ENCODE measurements around the gene MBP. TPM values are rescaled to one million over a fixed set of nuclear protein-coding genes. Genes with fewer than 3 reads are reported as not detected.

MBP gene
- polyA plus RNA-seq, 1 donor from 2014 or later: 3.3 TPM

DNA sequence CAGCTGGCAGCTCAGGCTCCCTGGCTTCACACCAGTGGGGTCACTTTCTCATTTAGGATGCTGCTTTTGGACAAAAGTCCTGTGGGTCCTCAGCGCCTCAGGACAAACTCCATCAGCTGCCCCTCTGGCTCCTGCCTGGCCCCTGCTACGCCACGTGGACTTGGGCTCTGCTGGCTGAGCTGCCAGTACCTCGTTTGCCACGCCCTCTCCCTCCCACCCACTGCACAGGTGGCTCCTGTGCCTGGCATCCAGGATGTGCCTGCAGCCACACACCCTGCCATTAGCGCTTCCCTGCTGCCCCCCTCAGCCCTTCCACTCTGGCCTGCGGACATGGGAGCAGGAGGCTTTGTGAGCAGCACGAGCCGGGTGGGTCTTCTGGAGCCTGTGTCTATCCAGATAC lies 191.3 kb downstream of the MBP start:
- Histone ChIP-seq H3K79me2 (replicated peaks; ENCODE audit: insufficient read depth, low read length) (no peaks in the 10 kb centered on the region), H3K4me2 (ENCODE audit: low read length) (no peak overlapping the region), H4K20me1 (ENCODE audit: insufficient read depth) (no peaks in the 10 kb centered on the region), H3K36me3 (ENCODE audit: insufficient read depth, low read length) (no peaks in the 10 kb centered on the region), H3K9me3 (ENCODE audit: low read length) (no peaks in the 10 kb centered on the region), H3K4me3 (ENCODE audit: low read length) (no peak overlapping the region), H2AFZ (ENCODE audit: low read depth, low read length) (no peak overlapping the region), H3K27me3 (ENCODE audit: insufficient read depth, low read depth, low read length) (no peaks in the 10 kb centered on the region), H3K9ac (ENCODE audit: low read length) (no peak overlapping the region), H3F3A (ENCODE audit: insufficient read depth, low read length, poor library complexity, severe bottlenecking) (no peaks in the 10 kb centered on the region), H3K27ac (ENCODE audit: low read length) (no peak overlapping the region), H3K9me2 (ENCODE audit: insufficient read depth, low read length) (no peaks in the 10 kb centered on the region)
- no peak for TF ChIP-seq POLR2AphosphoS5 (IDR thresholded peaks at IDR 0.05)
- no peak for TF ChIP-seq RAD21 (conservative IDR thresholded peaks at IDR 0.05)
- TF ChIP-seq MXI1 (conservative IDR thresholded peaks at IDR 0.05; ENCODE audit: poor library complexity, severe bottlenecking): no peak
- no peak for TF ChIP-seq SMC3 (conservative IDR thresholded peaks at IDR 0.05; ENCODE audit: poor library complexity)
- no peak for TF ChIP-seq TAF1 (IDR thresholded peaks at IDR 0.05; ENCODE audit: low read depth)
- no peak for TF ChIP-seq EZH2 (IDR thresholded peaks at IDR 0.05; ENCODE audit: borderline replicate concordance, insufficient read depth, low read length, poor library complexity, severe bottlenecking)
- TF ChIP-seq, protein P1, sequence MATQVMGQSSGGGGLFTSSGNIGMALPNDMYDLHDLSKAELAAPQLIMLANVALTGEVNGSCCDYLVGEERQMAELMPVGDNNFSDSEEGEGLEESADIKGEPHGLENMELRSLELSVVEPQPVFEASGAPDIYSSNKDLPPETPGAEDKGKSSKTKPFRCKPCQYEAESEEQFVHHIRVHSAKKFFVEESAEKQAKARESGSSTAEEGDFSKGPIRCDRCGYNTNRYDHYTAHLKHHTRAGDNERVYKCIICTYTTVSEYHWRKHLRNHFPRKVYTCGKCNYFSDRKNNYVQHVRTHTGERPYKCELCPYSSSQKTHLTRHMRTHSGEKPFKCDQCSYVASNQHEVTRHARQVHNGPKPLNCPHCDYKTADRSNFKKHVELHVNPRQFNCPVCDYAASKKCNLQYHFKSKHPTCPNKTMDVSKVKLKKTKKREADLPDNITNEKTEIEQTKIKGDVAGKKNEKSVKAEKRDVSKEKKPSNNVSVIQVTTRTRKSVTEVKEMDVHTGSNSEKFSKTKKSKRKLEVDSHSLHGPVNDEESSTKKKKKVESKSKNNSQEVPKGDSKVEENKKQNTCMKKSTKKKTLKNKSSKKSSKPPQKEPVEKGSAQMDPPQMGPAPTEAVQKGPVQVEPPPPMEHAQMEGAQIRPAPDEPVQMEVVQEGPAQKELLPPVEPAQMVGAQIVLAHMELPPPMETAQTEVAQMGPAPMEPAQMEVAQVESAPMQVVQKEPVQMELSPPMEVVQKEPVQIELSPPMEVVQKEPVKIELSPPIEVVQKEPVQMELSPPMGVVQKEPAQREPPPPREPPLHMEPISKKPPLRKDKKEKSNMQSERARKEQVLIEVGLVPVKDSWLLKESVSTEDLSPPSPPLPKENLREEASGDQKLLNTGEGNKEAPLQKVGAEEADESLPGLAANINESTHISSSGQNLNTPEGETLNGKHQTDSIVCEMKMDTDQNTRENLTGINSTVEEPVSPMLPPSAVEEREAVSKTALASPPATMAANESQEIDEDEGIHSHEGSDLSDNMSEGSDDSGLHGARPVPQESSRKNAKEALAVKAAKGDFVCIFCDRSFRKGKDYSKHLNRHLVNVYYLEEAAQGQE (IDR thresholded peaks at IDR 0.05; ENCODE audit: borderline replicate concordance): no peak
- TF ChIP-seq, protein P2, sequence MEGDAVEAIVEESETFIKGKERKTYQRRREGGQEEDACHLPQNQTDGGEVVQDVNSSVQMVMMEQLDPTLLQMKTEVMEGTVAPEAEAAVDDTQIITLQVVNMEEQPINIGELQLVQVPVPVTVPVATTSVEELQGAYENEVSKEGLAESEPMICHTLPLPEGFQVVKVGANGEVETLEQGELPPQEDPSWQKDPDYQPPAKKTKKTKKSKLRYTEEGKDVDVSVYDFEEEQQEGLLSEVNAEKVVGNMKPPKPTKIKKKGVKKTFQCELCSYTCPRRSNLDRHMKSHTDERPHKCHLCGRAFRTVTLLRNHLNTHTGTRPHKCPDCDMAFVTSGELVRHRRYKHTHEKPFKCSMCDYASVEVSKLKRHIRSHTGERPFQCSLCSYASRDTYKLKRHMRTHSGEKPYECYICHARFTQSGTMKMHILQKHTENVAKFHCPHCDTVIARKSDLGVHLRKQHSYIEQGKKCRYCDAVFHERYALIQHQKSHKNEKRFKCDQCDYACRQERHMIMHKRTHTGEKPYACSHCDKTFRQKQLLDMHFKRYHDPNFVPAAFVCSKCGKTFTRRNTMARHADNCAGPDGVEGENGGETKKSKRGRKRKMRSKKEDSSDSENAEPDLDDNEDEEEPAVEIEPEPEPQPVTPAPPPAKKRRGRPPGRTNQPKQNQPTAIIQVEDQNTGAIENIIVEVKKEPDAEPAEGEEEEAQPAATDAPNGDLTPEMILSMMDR (IDR thresholded peaks at IDR 0.05; ENCODE audit: poor library complexity, severe bottlenecking): no peak
- TF ChIP-seq EP300 (conservative IDR thresholded peaks at IDR 0.05; ENCODE audit: poor library complexity, severe bottlenecking): no peak

DNA sequence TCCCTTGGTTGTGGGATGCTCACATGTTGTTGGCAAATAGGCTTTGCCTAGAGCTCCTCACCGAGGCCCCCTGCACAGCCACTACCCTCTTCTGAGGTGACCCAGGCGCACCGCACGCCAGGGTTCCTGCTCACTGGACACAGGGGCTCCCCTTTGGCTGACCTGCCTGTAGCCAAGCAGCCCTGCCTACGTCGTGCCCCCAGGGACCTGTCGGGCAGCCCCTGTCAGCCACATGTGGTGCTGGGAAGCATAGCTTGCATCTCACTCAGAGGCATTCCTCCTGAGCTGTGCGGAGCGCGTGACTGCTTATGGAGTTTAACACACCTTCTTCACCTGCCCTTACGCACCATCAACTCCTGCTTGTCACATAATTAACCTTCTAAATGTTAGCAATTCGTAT lies 194.0 kb downstream of the MBP start:
- H3K9me2 ChIP-seq (ENCODE audit: insufficient read depth, low read length): no peaks in the 10 kb centered on the region
- no peak overlapping the region for H3K9ac ChIP-seq (ENCODE audit: low read length)
- no peak overlapping the region for H3K27ac ChIP-seq (ENCODE audit: low read length)
- H3K27me3 ChIP-seq (ENCODE audit: insufficient read depth, low read depth, low read length): no peaks in the 10 kb centered on the region
- H3F3A ChIP-seq (ENCODE audit: insufficient read depth, low read length, poor library complexity, severe bottlenecking): no peaks in the 10 kb centered on the region
- H2AFZ ChIP-seq (ENCODE audit: low read depth, low read length): no peak overlapping the region
- no peaks in the 10 kb centered on the region for H3K79me2 ChIP-seq (replicated peaks; ENCODE audit: insufficient read depth, low read length)
- H3K4me3 ChIP-seq (ENCODE audit: low read length): no peak overlapping the region
- H3K4me2 ChIP-seq (ENCODE audit: low read length): no peak overlapping the region
- peaks cover 3% of the 10 kb centered on the region for H3K36me3 ChIP-seq (ENCODE audit: insufficient read depth, low read length)
- TF ChIP-seq TAF1 (IDR thresholded peaks at IDR 0.05; ENCODE audit: low read depth) (no peak), SMC3 (conservative IDR thresholded peaks at IDR 0.05; ENCODE audit: poor library complexity) (no peak)
- TF ChIP-seq, protein P2 (IDR thresholded peaks at IDR 0.05; ENCODE audit: poor library complexity, severe bottlenecking): no peak
- H4K20me1 ChIP-seq (ENCODE audit: insufficient read depth): no peaks in the 10 kb centered on the region
- no peaks in the 10 kb centered on the region for H3K9me3 ChIP-seq (ENCODE audit: low read length)

Data from neural cell (in vitro differentiated cells).